Loucy (cell line): Measurements from ENCODE around the gene SMIM13.

Experiments
- H2AFZ ChIP-seq: fragments of 200-600 bp; sonication (generic); 2 replicates; pipeline ENCODE4 v1.6.0; 2016; ENCODE audit warnings: antibody characterized with exemption, mild to moderate bottlenecking, low read length, moderate library complexity
- H3F3A ChIP-seq: fragments of 200-600 bp; 2 replicates; pipeline ENCODE4 v1.6.0; 2016; ENCODE audit warnings: antibody characterized with exemption, low read depth, mild to moderate bottlenecking
- H3K27me3 ChIP-seq: fragments of 200-600 bp; sonication (generic); 2 replicates; pipeline ENCODE4 v1.6.1; 2014; ENCODE audit warnings: low read length, mild to moderate bottlenecking; ENCODE audit not compliant: insufficient read depth, poor library complexity, severe bottlenecking
- H3K36me3 ChIP-seq: fragments of 200-600 bp; sonication (generic); 2 replicates; pipeline ENCODE4 v1.6.1; 2016; ENCODE audit warnings: low read length; ENCODE audit not compliant: insufficient read depth
- H3K4me1 ChIP-seq: fragments of 200-600 bp; sonication (generic); 2 replicates; pipeline ENCODE4 v1.5.1; 2014; ENCODE audit warnings: low read length, mild to moderate bottlenecking; ENCODE audit not compliant: insufficient read depth, poor library complexity, severe bottlenecking
- H3K4me2 ChIP-seq: fragments of 200-600 bp; sonication (generic); 2 replicates; pipeline ENCODE4 v1.6.0; 2014; ENCODE audit warnings: antibody characterized with exemption, low read length, low read depth, mild to moderate bottlenecking; ENCODE audit not compliant: poor library complexity, severe bottlenecking
- H3K4me3 ChIP-seq: fragments of 200-600 bp; sonication (generic); 2 replicates; pipeline ENCODE4 v1.5.1; 2014; ENCODE audit warnings: low read length, mild to moderate bottlenecking, mixed read lengths; ENCODE audit not compliant: poor library complexity, severe bottlenecking
- H3K79me2 ChIP-seq: fragments of 200-600 bp; sonication (generic); 2 replicates; pipeline ENCODE4 v1.6.1; 2014; ENCODE audit warnings: low read length; ENCODE audit not compliant: insufficient read depth
- H3K9ac ChIP-seq: fragments of 200-600 bp; sonication (generic); 2 replicates; pipeline ENCODE4 v1.6.0; 2014; ENCODE audit warnings: mild to moderate bottlenecking, low read depth, low read length, moderate library complexity; ENCODE audit not compliant: poor library complexity, severe bottlenecking
- H3K9me2 ChIP-seq: fragments of 200-600 bp; sonication (generic); replicated peaks from 2 replicates; pipeline ENCODE4 v1.6.1; 2016; ENCODE audit warnings: low read depth, low read length, mixed read lengths
- H3K9me3 ChIP-seq: fragments of 200-600 bp; sonication (generic); 2 replicates; pipeline ENCODE4 v1.6.1; 2014; ENCODE audit warnings: mild to moderate bottlenecking, antibody characterized with exemption, low read length, low read depth; ENCODE audit not compliant: insufficient read depth
- H4K20me1 ChIP-seq: fragments of 200-600 bp; sonication (generic); 2 replicates; pipeline ENCODE4 v1.6.0; 2014; ENCODE audit warnings: antibody characterized with exemption, low read length, mild to moderate bottlenecking; ENCODE audit not compliant: insufficient read depth, poor library complexity, severe bottlenecking
- EZH2phosphoT487 ChIP-seq: fragments of 200-600 bp; IDR thresholded peaks from 2 replicates; pipeline ENCODE4 v1.6.1; 2018; ENCODE audit warnings: antibody characterized with exemption, mild to moderate bottlenecking, moderate library complexity, borderline replicate concordance
- TF ChIP-seq, protein P1 (sequence below): fragments of 200-600 bp; sonication (generic); conservative IDR thresholded peaks from 2 replicates; pipeline ENCODE4 v1.5.1; 2014; ENCODE audit warnings: mild to moderate bottlenecking, antibody characterized with exemption, low read length

Gene SMIM13

GRCh38 chr6:11166948-11167347 is 73.3 kb downstream of the SMIM13 start:
- Histone ChIP-seq H3K9ac (no peak overlapping the region), H3K36me3 (no peaks in the 10 kb centered on the region), H3K4me3 (no peak overlapping the region), H2AFZ (no peak overlapping the region), H3K79me2 (no peaks in the 10 kb centered on the region), H3K4me1 (no peaks in the 10 kb centered on the region), H3K4me2 (no peak overlapping the region), H3K9me3 (no peaks in the 10 kb centered on the region), H3K27me3 (no peaks in the 10 kb centered on the region), H3K9me2 (no peaks in the 10 kb centered on the region), H3F3A (no peaks in the 10 kb centered on the region), H4K20me1 (no peaks in the 10 kb centered on the region)
- TF ChIP-seq, protein P1, sequence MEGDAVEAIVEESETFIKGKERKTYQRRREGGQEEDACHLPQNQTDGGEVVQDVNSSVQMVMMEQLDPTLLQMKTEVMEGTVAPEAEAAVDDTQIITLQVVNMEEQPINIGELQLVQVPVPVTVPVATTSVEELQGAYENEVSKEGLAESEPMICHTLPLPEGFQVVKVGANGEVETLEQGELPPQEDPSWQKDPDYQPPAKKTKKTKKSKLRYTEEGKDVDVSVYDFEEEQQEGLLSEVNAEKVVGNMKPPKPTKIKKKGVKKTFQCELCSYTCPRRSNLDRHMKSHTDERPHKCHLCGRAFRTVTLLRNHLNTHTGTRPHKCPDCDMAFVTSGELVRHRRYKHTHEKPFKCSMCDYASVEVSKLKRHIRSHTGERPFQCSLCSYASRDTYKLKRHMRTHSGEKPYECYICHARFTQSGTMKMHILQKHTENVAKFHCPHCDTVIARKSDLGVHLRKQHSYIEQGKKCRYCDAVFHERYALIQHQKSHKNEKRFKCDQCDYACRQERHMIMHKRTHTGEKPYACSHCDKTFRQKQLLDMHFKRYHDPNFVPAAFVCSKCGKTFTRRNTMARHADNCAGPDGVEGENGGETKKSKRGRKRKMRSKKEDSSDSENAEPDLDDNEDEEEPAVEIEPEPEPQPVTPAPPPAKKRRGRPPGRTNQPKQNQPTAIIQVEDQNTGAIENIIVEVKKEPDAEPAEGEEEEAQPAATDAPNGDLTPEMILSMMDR, result no peak
- TF ChIP-seq EZH2phosphoT487, result no peak

GRCh38 chr6:11168091-11168635 is 74.5 kb downstream of the SMIM13 start:
- H3K36me3 ChIP-seq, result no peaks in the 10 kb centered on the region
- H4K20me1 ChIP-seq, result no peaks in the 10 kb centered on the region
- H3K9me3 ChIP-seq, result no peaks in the 10 kb centered on the region
- TF ChIP-seq EZH2phosphoT487, result no peak
- TF ChIP-seq, protein P1, result no peak
- H3F3A ChIP-seq, result no peaks in the 10 kb centered on the region
- H3K79me2 ChIP-seq, result no peaks in the 10 kb centered on the region
- no peak overlapping the region for H3K9ac ChIP-seq
- no peaks in the 10 kb centered on the region for H3K9me2 ChIP-seq
- no peak overlapping the region for H3K4me2 ChIP-seq
- H3K4me1 ChIP-seq, result no peaks in the 10 kb centered on the region
- H3K27me3 ChIP-seq, result no peaks in the 10 kb centered on the region
- H2AFZ ChIP-seq, result no peak overlapping the region
- H3K4me3 ChIP-seq, result no peak overlapping the region

- Histone ChIP-seq H3K27me3 (no peaks in the 10 kb centered on the region), H3K36me3 (no peaks in the 10 kb centered on the region), H3K9me2 (no peaks in the 10 kb centered on the region), H3K4me3 (no peak overlapping the region), H3K9ac (no peak overlapping the region), H3K79me2 (no peaks in the 10 kb centered on the region), H2AFZ (no peak overlapping the region), H3K4me2 (no peak overlapping the region), H4K20me1 (no peaks in the 10 kb centered on the region), H3F3A (no peaks in the 10 kb centered on the region), H3K9me3 (no peaks in the 10 kb centered on the region), H3K4me1 (no peaks in the 10 kb centered on the region)
- TF ChIP-seq EZH2phosphoT487, result no peak
- TF ChIP-seq, protein P1, result no peak
Measured at GRCh38 chr6:11171952-11172351, 78.3 kb downstream of the SMIM13 start.
